HEK293 (cell line): ENCODE data around the gene IRAK1BP1.

ENCODE experiments used
- ZNF169 ChIP-seq: fragments of 450-650 bp; formaldehyde crosslinking; IDR thresholded peaks from 2 replicates; pipeline ENCODE4 v1.5.1; 2016; ENCODE audit warnings: missing biosample characterization, missing genetic modification characterization
- ZNF335 ChIP-seq: fragments of 450-650 bp; formaldehyde crosslinking; conservative IDR thresholded peaks from 2 replicates; pipeline ENCODE4 v1.5.1; 2016; ENCODE audit warnings: missing biosample characterization, missing genetic modification characterization
- ZNF544 ChIP-seq: fragments of 450-650 bp; formaldehyde crosslinking; IDR thresholded peaks from 2 replicates; pipeline ENCODE4 v1.5.0; 2017; ENCODE audit warnings: missing biosample characterization, missing genetic modification characterization
- TF ChIP-seq, protein P1 (sequence below): fragments of 450-650 bp; formaldehyde crosslinking; IDR thresholded peaks from 2 replicates; pipeline ENCODE4 v1.5.1; 2017; ENCODE audit warnings: missing biosample characterization, missing genetic modification characterization
- TF ChIP-seq, protein P2 (sequence below): fragments of 450-650 bp; formaldehyde crosslinking; IDR thresholded peaks from 2 replicates; pipeline ENCODE4 v1.5.1; 2016; ENCODE audit warnings: missing biosample characterization, missing genetic modification characterization, low read depth
- TF ChIP-seq, protein P3 (sequence below): fragments of 450-650 bp; formaldehyde crosslinking; IDR thresholded peaks from 2 replicates; pipeline ENCODE4 v1.5.1; 2016; ENCODE audit warnings: missing biosample characterization, missing genetic modification characterization
- TF ChIP-seq, protein P4 (sequence below): sonication (generic); formaldehyde crosslinking; IDR thresholded peaks from 2 replicates; pipeline ENCODE4 v1.8.1; 2022; ENCODE audit warnings: mild to moderate bottlenecking, moderate library complexity, missing genetic modification reagents

DNA sequence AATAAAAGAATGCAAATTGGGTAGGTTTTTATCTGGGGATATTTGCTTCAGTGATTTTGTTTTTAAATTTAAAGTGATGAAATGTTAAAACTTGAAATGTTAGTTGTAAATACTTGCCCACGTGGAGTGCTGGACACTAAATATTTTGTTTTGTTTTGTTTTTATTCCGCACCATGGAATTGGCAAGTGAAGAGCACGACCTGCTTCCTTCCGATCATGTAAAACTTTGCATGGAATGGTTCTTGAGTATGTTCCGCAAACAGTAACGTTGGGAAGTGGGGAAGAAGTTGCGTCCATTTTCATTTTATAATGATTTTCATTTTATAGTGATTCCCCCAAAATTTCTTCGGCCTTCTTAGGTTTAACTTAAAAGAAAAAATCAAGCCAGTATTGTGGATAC lies 765 bp downstream of the IRAK1BP1 start:
- TF ChIP-seq ZNF544 (tag by site-specific recombination) (no peak), ZNF335 (tag by site-specific recombination) (no peak), ZNF169 (tag by site-specific recombination) (no peak)
- TF ChIP-seq, protein P1, sequence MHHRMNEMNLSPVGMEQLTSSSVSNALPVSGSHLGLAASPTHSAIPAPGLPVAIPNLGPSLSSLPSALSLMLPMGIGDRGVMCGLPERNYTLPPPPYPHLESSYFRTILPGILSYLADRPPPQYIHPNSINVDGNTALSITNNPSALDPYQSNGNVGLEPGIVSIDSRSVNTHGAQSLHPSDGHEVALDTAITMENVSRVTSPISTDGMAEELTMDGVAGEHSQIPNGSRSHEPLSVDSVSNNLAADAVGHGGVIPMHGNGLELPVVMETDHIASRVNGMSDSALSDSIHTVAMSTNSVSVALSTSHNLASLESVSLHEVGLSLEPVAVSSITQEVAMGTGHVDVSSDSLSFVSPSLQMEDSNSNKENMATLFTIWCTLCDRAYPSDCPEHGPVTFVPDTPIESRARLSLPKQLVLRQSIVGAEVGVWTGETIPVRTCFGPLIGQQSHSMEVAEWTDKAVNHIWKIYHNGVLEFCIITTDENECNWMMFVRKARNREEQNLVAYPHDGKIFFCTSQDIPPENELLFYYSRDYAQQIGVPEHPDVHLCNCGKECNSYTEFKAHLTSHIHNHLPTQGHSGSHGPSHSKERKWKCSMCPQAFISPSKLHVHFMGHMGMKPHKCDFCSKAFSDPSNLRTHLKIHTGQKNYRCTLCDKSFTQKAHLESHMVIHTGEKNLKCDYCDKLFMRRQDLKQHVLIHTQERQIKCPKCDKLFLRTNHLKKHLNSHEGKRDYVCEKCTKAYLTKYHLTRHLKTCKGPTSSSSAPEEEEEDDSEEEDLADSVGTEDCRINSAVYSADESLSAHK (tag by site-specific recombination), result no peak
- TF ChIP-seq, protein P2, sequence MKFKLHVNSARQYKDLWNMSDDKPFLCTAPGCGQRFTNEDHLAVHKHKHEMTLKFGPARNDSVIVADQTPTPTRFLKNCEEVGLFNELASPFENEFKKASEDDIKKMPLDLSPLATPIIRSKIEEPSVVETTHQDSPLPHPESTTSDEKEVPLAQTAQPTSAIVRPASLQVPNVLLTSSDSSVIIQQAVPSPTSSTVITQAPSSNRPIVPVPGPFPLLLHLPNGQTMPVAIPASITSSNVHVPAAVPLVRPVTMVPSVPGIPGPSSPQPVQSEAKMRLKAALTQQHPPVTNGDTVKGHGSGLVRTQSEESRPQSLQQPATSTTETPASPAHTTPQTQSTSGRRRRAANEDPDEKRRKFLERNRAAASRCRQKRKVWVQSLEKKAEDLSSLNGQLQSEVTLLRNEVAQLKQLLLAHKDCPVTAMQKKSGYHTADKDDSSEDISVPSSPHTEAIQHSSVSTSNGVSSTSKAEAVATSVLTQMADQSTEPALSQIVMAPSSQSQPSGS (tag by site-specific recombination), result no peak
- TF ChIP-seq, protein P3, sequence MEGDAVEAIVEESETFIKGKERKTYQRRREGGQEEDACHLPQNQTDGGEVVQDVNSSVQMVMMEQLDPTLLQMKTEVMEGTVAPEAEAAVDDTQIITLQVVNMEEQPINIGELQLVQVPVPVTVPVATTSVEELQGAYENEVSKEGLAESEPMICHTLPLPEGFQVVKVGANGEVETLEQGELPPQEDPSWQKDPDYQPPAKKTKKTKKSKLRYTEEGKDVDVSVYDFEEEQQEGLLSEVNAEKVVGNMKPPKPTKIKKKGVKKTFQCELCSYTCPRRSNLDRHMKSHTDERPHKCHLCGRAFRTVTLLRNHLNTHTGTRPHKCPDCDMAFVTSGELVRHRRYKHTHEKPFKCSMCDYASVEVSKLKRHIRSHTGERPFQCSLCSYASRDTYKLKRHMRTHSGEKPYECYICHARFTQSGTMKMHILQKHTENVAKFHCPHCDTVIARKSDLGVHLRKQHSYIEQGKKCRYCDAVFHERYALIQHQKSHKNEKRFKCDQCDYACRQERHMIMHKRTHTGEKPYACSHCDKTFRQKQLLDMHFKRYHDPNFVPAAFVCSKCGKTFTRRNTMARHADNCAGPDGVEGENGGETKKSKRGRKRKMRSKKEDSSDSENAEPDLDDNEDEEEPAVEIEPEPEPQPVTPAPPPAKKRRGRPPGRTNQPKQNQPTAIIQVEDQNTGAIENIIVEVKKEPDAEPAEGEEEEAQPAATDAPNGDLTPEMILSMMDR (tag by site-specific recombination), result no peak
- TF ChIP-seq, protein P4, sequence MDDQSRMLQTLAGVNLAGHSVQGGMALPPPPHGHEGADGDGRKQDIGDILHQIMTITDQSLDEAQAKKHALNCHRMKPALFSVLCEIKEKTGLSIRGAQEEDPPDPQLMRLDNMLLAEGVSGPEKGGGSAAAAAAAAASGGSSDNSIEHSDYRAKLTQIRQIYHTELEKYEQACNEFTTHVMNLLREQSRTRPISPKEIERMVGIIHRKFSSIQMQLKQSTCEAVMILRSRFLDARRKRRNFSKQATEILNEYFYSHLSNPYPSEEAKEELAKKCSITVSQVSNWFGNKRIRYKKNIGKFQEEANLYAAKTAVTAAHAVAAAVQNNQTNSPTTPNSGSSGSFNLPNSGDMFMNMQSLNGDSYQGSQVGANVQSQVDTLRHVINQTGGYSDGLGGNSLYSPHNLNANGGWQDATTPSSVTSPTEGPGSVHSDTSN (CRISPR knock-in tag), result no peak
